Astrocyte of the spinal cord (primary cell): ENCODE results near the gene TFPI2.

Source experiments
- DNase-seq: peaks from one replicate; pipeline ENCODE4 v3.0.0; 2011; ENCODE audit warnings: low read depth, low spot score
- H3K4me3 ChIP-seq: 2 replicates; pipeline ENCODE4 v1.5.1; 2011; ENCODE audit warnings: low read depth, mild to moderate bottlenecking, low read length, moderate library complexity
- in situ Hi-C: cut with HindIII; loops from 2 replicates; pipeline ENCODE4 v1.10.0; 2017; ENCODE audit warnings: low sequenced_read_pairs
- TF ChIP-seq, protein P1 (sequence below): IDR thresholded peaks from 2 replicates; pipeline ENCODE4 v1.5.1; 2012; ENCODE audit warnings: low read depth, mild to moderate bottlenecking, low read length, inconsistent platforms

The TFPI2 gene

DNA sequence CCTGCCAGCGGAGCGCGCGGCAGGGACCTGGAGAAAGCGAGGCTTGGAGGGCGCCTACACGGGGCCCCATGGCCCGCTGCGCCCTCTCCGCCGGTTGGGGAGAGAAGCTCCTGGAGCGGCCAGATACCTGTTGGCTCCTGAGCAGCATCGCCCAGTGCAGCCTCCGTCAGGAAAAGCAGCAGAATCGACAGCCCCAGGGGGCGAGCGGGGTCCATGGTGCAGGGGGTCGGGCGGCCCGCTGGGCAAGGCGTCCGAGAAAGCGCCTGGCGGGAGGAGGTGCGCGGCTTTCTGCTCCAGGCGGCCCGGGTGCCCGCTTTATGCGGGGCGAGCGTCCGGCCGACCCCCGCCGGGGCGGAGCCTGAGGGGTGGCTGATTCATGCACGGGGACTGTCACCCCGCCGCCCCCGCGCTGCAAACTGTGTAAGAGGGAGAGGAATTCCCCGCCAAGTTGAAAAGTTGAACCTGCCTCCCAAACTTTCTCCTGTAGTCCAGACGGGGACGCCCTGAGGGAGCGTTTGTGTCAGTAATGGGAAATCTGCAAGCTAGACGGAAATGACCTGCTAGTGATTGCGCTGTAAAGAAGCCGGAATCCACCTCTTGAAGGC, at the start of gene TFPI2:
TSS of gene TFPI2 (minus strand) at position 290 of the 605 bp plus-strand sequence. CDS start at position 215, 75 bp downstream.
- H3K4me3 ChIP-seq = peak within 1 kb of the TSS; percentile 66
- in situ Hi-C loops = no loop called here
- DNase-seq = peak; percentile 57

DNA sequence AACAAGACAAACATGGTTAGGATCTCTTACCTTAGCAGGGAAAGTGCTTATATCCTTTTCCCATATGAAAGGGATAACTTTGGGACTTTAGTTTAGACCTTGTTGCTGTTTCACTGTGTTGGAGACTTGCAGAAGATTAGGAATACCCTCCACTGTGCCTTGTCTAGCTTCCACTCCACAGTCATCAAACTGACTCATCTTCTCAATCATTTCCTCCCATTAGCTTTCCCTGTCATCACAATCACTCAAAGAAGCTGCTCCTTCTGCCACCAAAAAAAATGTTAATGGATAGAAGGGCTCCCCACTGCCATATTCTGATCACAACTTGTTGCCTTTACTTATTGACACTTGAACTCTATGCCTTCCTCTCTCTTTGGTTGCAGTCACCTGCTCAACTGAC, 47.7 kb upstream of the TFPI2 start:
- in situ Hi-C loops = no loop called here
- no peak for DNase-seq
- no peak overlapping the region for H3K4me3 ChIP-seq
- TF ChIP-seq, protein P1, sequence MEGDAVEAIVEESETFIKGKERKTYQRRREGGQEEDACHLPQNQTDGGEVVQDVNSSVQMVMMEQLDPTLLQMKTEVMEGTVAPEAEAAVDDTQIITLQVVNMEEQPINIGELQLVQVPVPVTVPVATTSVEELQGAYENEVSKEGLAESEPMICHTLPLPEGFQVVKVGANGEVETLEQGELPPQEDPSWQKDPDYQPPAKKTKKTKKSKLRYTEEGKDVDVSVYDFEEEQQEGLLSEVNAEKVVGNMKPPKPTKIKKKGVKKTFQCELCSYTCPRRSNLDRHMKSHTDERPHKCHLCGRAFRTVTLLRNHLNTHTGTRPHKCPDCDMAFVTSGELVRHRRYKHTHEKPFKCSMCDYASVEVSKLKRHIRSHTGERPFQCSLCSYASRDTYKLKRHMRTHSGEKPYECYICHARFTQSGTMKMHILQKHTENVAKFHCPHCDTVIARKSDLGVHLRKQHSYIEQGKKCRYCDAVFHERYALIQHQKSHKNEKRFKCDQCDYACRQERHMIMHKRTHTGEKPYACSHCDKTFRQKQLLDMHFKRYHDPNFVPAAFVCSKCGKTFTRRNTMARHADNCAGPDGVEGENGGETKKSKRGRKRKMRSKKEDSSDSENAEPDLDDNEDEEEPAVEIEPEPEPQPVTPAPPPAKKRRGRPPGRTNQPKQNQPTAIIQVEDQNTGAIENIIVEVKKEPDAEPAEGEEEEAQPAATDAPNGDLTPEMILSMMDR = no peak

More for the DNA sequence above, at the start of gene TFPI2:
- TF ChIP-seq, protein P1 = peak; percentile 17

GRCh38 chr7:93937818-93938217, 47.3 kb upstream of the TFPI2 start:
- DNase-seq = no peak
- in situ Hi-C loops = no loop called here
- TF ChIP-seq, protein P1 = no peak
- no peak overlapping the region for H3K4me3 ChIP-seq

GRCh38 chr7:93935102-93935501, 44.5 kb upstream of the TFPI2 start:
- in situ Hi-C loops = no loop called here
- TF ChIP-seq, protein P1 = no peak
- DNase-seq = no peak
- H3K4me3 ChIP-seq = no peak overlapping the region

DNA sequence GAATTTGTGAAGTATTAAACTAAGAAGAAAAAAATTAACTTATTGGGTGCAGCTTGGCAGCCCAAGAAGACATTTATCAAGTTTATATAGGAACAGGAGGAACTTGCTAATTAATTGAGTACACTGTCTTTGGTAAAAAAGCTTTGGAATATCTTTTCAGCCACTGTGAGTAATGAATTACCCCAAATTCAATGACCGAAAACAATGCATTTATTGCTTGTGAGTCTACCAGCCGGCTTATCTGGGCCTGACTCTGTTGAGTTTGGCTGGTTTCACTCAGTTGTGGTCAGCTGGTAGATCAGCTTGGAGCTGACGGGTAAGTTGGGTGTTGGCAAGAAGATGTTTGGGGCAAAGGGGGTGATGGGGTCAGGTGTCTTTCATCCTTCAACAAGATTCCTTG, 42.6 kb upstream of the TFPI2 start:
- in situ Hi-C loops = no loop called here
- no peak overlapping the region for H3K4me3 ChIP-seq
- TF ChIP-seq, protein P1 = no peak
- DNase-seq = peak; percentile 28

DNA sequence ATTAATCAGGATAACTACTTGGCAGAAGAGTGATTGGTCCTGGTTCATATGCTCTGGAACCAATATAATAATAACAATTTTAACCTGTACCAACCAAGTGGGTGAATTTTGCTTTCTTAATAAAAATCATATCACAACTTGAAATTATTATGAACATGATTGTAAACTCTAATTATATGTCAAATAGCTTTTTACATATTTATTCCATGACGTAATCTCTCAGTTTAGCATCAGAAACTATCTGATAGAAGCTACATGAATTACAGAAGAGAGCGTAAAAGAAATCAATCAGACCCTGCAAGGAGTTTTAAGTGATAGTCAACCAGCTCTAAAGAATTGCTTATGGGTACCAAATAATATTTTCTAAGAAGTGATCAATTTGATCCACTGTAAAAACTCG, 41.1 kb upstream of the TFPI2 start:
- TF ChIP-seq, protein P1 = no peak
- in situ Hi-C loops = no loop called here
- no peak for DNase-seq
- no peak overlapping the region for H3K4me3 ChIP-seq

GRCh38 chr7:93927585-93927984, 37.0 kb upstream of the TFPI2 start:
- DNase-seq = no peak
- TF ChIP-seq, protein P1 = no peak
- in situ Hi-C loops = no loop called here
- no peak overlapping the region for H3K4me3 ChIP-seq
